GM23338 (cell line): ENCODE measurements around the gene EFHD2. TPM values are rescaled to one million over a fixed set of nuclear protein-coding genes. Genes with fewer than 3 reads are reported as not detected.

Experiments
- ATAC-seq: fragments of 200-7000 bp; cut with Tn5 transposase; 3 replicates; pipeline ENCODE4 v1.9.1; 2020
- DNase-seq: peaks from one replicate; pipeline ENCODE4 v3.0.0-alpha.2; 2015; ENCODE audit warnings: low spot score
- H2AFZ ChIP-seq: fragments of 200-600 bp; sonication (generic); 2 replicates; pipeline ENCODE4 v1.8.0; 2016; ENCODE audit warnings: antibody characterized with exemption, mild to moderate bottlenecking, moderate library complexity
- H3F3A ChIP-seq: fragments of 200-600 bp; sonication (generic); replicated peaks from 2 replicates; pipeline ENCODE4 v1.8.0; 2017; ENCODE audit warnings: antibody characterized with exemption, mixed run types, low read depth
- H3K27ac ChIP-seq: fragments of 200-600 bp; sonication (generic); 2 replicates; pipeline ENCODE4 v1.6.1; 2016; ENCODE audit warnings: low read depth
- H3K27me3 ChIP-seq: fragments of 200-600 bp; sonication (generic); 2 replicates; pipeline ENCODE4 v1.8.0; 2016; ENCODE audit warnings: mild to moderate bottlenecking, mixed run types, moderate library complexity; ENCODE audit not compliant: insufficient read depth
- H3K36me3 ChIP-seq: fragments of 200-600 bp; sonication (generic); 2 replicates; pipeline ENCODE4 v1.8.0; 2016; ENCODE audit warnings: mild to moderate bottlenecking; ENCODE audit not compliant: insufficient read depth
- H3K4me1 ChIP-seq: fragments of 200-600 bp; sonication (generic); 2 replicates; pipeline ENCODE4 v1.8.0; 2016; ENCODE audit warnings: mild to moderate bottlenecking, moderate library complexity; ENCODE audit not compliant: insufficient read depth
- H3K4me2 ChIP-seq: fragments of 200-600 bp; sonication (generic); 2 replicates; pipeline ENCODE4 v1.7.1; 2017; ENCODE audit warnings: mixed run types
- H3K4me3 ChIP-seq: fragments of 200-600 bp; sonication (generic); 2 replicates; pipeline ENCODE4 v1.6.1; 2016; ENCODE audit warnings: mixed run types
- H3K79me2 ChIP-seq: fragments of 200-600 bp; sonication (generic); replicated peaks from 2 replicates; pipeline ENCODE4 v1.8.0; 2017; ENCODE audit warnings: mild to moderate bottlenecking; ENCODE audit not compliant: insufficient read depth
- H3K9me2 ChIP-seq: fragments of 200-600 bp; sonication (generic); 2 replicates; pipeline ENCODE4 v1.8.0; 2017; ENCODE audit not compliant: insufficient read depth
- H4K20me1 ChIP-seq: fragments of 200-600 bp; sonication (generic); replicated peaks from 2 replicates; pipeline ENCODE4 v1.8.0; 2017; ENCODE audit warnings: mild to moderate bottlenecking; ENCODE audit not compliant: insufficient read depth
- H3K27ac Mint-ChIP-seq: 2 replicates; pipeline ENCODE4 v1.8.0; 2020; ENCODE audit warnings: inconsistent platforms, mild to moderate bottlenecking, moderate library complexity, mixed read lengths
- H3K27me3 Mint-ChIP-seq: 3 replicates; pipeline ENCODE4 v1.8.0; 2022; ENCODE audit warnings: low read depth, mild to moderate bottlenecking, moderate library complexity, mixed read lengths, inconsistent platforms; ENCODE audit not compliant: insufficient read depth, poor library complexity
- H3K36me3 Mint-ChIP-seq: 3 replicates; pipeline ENCODE4 v1.8.0; 2021; ENCODE audit warnings: low read depth, mild to moderate bottlenecking, inconsistent platforms, moderate library complexity, mixed read lengths
- H3K4me1 Mint-ChIP-seq: 3 replicates; pipeline ENCODE4 v1.8.0; 2020; ENCODE audit warnings: mild to moderate bottlenecking, inconsistent platforms, mixed read lengths
- H3K4me3 Mint-ChIP-seq: 3 replicates; pipeline ENCODE4 v1.8.0; 2021; ENCODE audit warnings: moderate library complexity, mild to moderate bottlenecking, inconsistent platforms, mixed read lengths
- H3K9me3 Mint-ChIP-seq: 3 replicates; pipeline ENCODE4 v1.8.0; 2020; ENCODE audit warnings: moderate library complexity, mild to moderate bottlenecking, inconsistent platforms, mixed read lengths
- CREB1 ChIP-seq: fragments of 250-450 bp; sonication (Bioruptor Pico); IDR thresholded peaks from 2 replicates; pipeline ENCODE4 v1.5.0; 2020; ENCODE audit warnings: low read depth, mild to moderate bottlenecking, moderate library complexity
- CTCF ChIP-seq, 2 experiments: fragments of 200-600 bp in 1 of 2; sonication (generic) in 1 of 2; conservative IDR thresholded peaks; 2 replicates each; pipeline versions ENCODE4 v1.5.1 to v1.6.1; 2016 to 2017; ENCODE audit warnings: antibody characterized with exemption in 2 of 2, low read depth in 2 of 2, mild to moderate bottlenecking in 2 of 2, moderate library complexity in 1 of 2
- ETS1 ChIP-seq: IDR thresholded peaks from 2 replicates; pipeline ENCODE4 v1.6.1; 2016; ENCODE audit warnings: antibody characterized with exemption
- EZH2 ChIP-seq: fragments of 200-600 bp; sonication (generic); IDR thresholded peaks from one replicate; pipeline ENCODE4 v1.8.0; 2017; ENCODE audit warnings: antibody characterized with exemption, mild to moderate bottlenecking, low read depth; ENCODE audit not compliant: unreplicated experiment
- EZH2phosphoT487 ChIP-seq: fragments of 200-600 bp; sonication (generic); IDR thresholded peaks from one replicate; pipeline ENCODE4 v1.8.1; 2018; ENCODE audit warnings: antibody characterized with exemption; ENCODE audit not compliant: unreplicated experiment
- JUNB ChIP-seq: IDR thresholded peaks from one replicate; pipeline ENCODE4 v1.6.1; 2016; ENCODE audit warnings: antibody characterized with exemption; ENCODE audit not compliant: unreplicated experiment
- NANOG ChIP-seq: IDR thresholded peaks from 2 replicates; pipeline ENCODE4 v1.6.1; 2016; ENCODE audit warnings: antibody characterized with exemption, borderline replicate concordance
- POLR2AphosphoS5 ChIP-seq: IDR thresholded peaks from 2 replicates; pipeline ENCODE4 v1.6.1; 2016; ENCODE audit warnings: antibody characterized with exemption, low read depth
- REST ChIP-seq: IDR thresholded peaks from one replicate; pipeline ENCODE4 v1.6.1; 2018; ENCODE audit warnings: antibody characterized with exemption; ENCODE audit not compliant: unreplicated experiment
- STAT1 ChIP-seq: IDR thresholded peaks from one replicate; pipeline ENCODE4 v1.6.1; 2016; ENCODE audit warnings: antibody characterized with exemption; ENCODE audit not compliant: unreplicated experiment
- ZNF114 ChIP-seq: fragments of 250-450 bp; sonication (Bioruptor Pico); IDR thresholded peaks from 2 replicates; pipeline ENCODE4 v1.5.0; 2020; ENCODE audit warnings: mild to moderate bottlenecking, moderate library complexity
- polyA plus RNA-seq: library from polyadenylated mRNA; unstranded; fragments of >200 nt; fragmentation: Nextera tagmentation; extraction: Ambion mirVana; gene quantifications from 2 replicates; pipeline ENCODE4 v1.2.1, GENCODE V29; 2016
- total RNA-seq: library from RNA; depleted of rRNA; stranded (reverse); fragments of >200 nt; shearing (Covaris generic); gene quantifications from 2 replicates; pipeline ENCODE4 v1.2.3, GENCODE V29; 2014

The EFHD2 gene
- total and polyA plus RNA-seq, 2 experiments from 2014 or later, result 22.8 to 23.7 TPM

- TF ChIP-seq ETS1 (no peak), POLR2AphosphoS5 (no peak)
Measured at GRCh38 chr1:15424981-15425380, 15.3 kb downstream of the EFHD2 start (continued).

GRCh38 chr1:15425521-15425920, 15.8 kb downstream of the EFHD2 start:
- Histone ChIP-seq H3K9me2 (no peaks in the 10 kb centered on the region), H3K4me3 (no peak overlapping the region), H3K27ac (no peak overlapping the region), H3F3A (no peaks in the 10 kb centered on the region), H3K27me3 (no peaks in the 10 kb centered on the region), H3K4me1 (no peaks in the 10 kb centered on the region), H2AFZ (no peak overlapping the region), H3K4me2 (no peak overlapping the region), H3K79me2 (no peaks in the 10 kb centered on the region), H3K36me3 (no peaks in the 10 kb centered on the region), H4K20me1 (no peaks in the 10 kb centered on the region)
- Mint-ChIP-seq H3K4me1 (peaks cover 7% of the 10 kb centered on the region; the same call in 1 of the 3 replicates), H3K9me3 (peaks cover 8% of the 10 kb centered on the region; the same call in 2 of the 3 replicates), H3K27me3 (peaks cover 14% of the 10 kb centered on the region), H3K27ac (no peak overlapping the region), H3K36me3 (peaks cover 5% of the 10 kb centered on the region), H3K4me3 (no peak overlapping the region)
- DNase-seq (no peak), ATAC-seq (no peak)
- TF ChIP-seq CTCF (conservative IDR thresholded peaks at IDR 0.05; ENCODE audit: low read depth in 2 of 2) (no peak), STAT1 (no peak), CREB1 (no peak), ETS1 (no peak), ZNF114 (CRISPR knock-in tag) (no peak), POLR2AphosphoS5 (no peak), EZH2phosphoT487 (no peak)

GRCh38 chr1:15425958-15426357, 16.3 kb downstream of the EFHD2 start:
- H3K4me3 Mint-ChIP-seq, result no peak overlapping the region
- no peaks in the 10 kb centered on the region for H3K27me3 ChIP-seq
- H3K79me2 ChIP-seq, result no peaks in the 10 kb centered on the region
- H4K20me1 ChIP-seq, result no peaks in the 10 kb centered on the region
- H2AFZ ChIP-seq, result no peak overlapping the region
- ATAC-seq, result no peak
- H3F3A ChIP-seq, result no peaks in the 10 kb centered on the region
- H3K27ac Mint-ChIP-seq, result no peak overlapping the region
- no peaks in the 10 kb centered on the region for H3K9me2 ChIP-seq
- H3K27me3 Mint-ChIP-seq, result peaks cover 14% of the 10 kb centered on the region
- no peak overlapping the region for H3K27ac ChIP-seq
- DNase-seq, result no peak
- H3K4me3 ChIP-seq, result no peak overlapping the region
- no peaks in the 10 kb centered on the region for H3K4me1 ChIP-seq
- no peak overlapping the region for H3K4me2 ChIP-seq
- peaks cover 2% of the 10 kb centered on the region for H3K36me3 Mint-ChIP-seq
- H3K36me3 ChIP-seq, result no peaks in the 10 kb centered on the region
- peaks cover 7% of the 10 kb centered on the region; the same call in 1 of the 3 replicates for H3K4me1 Mint-ChIP-seq
- peaks cover 5% of the 10 kb centered on the region; the same call in 2 of the 3 replicates for H3K9me3 Mint-ChIP-seq
- TF ChIP-seq STAT1, result no peak
- no peak for TF ChIP-seq CREB1
- no peak for TF ChIP-seq ZNF114 (CRISPR knock-in tag)
- no peak for TF ChIP-seq EZH2phosphoT487
- TF ChIP-seq NANOG, result no peak
- no peak for TF ChIP-seq ETS1
- TF ChIP-seq JUNB, result no peak
- no peak for TF ChIP-seq REST
- no peak for TF ChIP-seq POLR2AphosphoS5
- TF ChIP-seq EZH2, result no peak
